HG03066 (cell line): Measurements from ENCODE around the gene POMGNT1.
A peak's percentile ranks its signal among the peaks of the same experiment; 100 is the strongest.

ENCODE experiments used
- ATAC-seq: cut with Tn5 transposase; IDR thresholded peaks from one replicate; pipeline ENCODE4 v1.9.1; 2021; ENCODE audit warnings: low read depth; ENCODE audit not compliant: unreplicated experiment

POMGNT1 gene

GRCh38 chr1:46184920-46185658 lies 13.1 kb downstream of the POMGNT1 start:
- ATAC-seq = no peak

GRCh38 chr1:46183926-46184557 lies 14.2 kb downstream of the POMGNT1 start:
- ATAC-seq = no peak

DNA sequence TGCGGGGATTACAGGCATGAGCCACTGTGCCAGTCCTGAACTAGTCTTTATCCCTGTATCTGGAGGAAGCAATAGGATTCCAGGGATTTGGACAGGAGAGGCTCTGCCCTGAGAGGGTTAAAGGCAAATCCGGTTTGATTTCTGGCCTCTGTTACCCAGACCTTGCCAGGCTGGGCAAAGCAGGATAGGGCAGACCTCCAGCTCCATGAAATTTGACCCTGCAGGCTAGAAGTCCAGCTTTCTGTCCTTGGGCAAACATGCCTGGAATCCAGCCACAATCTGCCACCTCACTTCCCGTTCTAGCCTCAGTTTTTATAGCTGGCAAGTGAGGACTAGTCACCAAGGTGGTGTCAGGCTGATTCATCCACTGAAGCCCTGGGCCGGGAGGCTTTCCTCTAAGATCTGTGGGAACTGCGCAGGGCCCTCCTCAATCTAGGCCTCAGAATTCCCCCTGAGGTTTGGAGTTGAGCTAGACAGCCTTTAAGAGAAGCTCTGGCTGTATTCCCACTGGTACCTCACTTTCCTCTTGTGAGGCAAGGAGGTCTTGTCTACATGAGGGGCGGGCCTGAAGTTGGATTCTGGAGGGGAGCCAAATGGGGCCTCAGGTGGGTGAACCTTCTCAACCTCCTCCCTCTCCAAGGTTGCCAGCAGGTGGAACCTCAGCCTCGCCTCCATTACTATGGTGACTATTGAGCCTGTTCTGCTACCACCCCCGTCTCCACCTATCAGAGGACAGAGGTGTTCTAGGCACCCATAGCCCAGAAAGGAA lies 15.0 kb downstream of the POMGNT1 start:
- no peak for ATAC-seq

DNA sequence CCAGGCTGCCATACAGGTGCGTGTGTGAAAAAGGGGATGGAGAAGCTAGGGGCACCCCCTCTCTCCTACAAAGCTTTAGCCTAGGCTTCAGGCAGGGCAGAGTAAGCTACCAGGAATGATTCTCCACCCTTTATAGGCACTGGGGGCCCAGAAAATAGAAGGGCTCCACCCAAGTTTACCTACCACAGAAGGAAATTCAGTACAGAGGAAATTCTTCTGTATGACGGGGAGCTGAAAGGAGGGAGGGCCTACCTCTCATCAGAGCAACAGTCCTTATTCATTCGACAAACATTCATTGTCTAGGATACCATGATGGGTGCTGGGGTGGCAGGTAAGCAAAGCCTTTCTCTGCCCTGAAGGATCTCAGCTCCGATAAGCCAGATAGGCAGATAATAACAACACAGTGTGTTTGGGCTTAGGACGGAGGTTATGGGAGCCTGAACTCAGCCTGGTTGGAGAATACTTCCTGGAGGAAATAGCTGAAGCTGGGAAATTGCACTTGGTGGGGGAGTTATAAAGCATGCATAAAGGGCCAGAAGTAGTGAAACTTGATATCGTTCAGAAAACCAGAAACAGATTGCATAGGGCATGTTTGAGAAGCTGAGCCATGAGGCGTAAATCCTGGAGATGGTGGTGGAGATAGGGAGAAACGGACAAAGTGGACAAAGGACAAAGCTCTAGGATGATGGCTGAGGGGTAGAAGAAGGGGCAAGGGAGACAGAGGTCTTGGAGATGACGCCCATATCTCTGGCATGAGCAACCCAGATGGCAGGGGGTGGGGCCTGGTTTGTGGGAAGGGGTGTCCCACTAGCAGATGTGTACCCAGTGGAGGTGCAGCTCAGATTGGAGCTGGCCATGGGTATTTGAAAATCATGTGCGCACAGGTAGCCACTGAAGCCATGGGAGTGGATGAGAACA lies 16.6 kb downstream of the POMGNT1 start:
- no peak for ATAC-seq

DNA sequence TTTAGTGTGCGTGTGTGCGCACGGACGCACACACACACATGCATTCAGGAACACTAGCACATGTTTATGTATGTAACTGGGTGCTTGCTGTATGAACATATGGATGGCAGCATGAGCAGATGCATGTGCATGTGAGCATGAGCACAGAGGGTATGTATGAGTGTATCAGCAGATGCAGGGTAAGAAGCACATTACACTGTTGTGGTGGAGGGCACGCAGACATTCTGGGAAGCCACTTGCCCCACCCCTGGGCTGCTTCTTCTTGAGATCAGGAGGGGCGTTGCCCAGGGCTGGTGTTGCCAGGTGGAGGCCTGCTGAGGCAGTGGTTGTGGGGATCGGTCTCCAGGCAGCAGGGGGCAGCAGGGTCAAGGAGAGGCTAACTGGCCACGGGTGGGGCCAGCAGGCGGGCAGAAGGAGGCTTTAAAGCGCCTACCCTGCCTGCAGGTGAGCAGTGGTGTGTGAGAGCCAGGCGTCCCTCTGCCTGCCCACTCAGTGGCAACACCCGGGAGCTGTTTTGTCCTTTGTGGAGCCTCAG lies 18.1 kb downstream of the POMGNT1 start:
- ATAC-seq = no peak

- ATAC-seq = peak; percentile 72
Observed at GRCh38 chr1:46179138-46180081, 18.8 kb downstream of the POMGNT1 start.

- ATAC-seq = no peak
Observed at GRCh38 chr1:46176211-46176865, 21.9 kb downstream of the POMGNT1 start, which contains the start of gene P3R3URF. P3R3URF (minus strand) TSS chr1:46176488; CDS start chr1:46176471, 17 bp downstream.

- no peak for ATAC-seq
Observed at GRCh38 chr1:46175243-46175642, 23.0 kb downstream of the POMGNT1 start.

DNA sequence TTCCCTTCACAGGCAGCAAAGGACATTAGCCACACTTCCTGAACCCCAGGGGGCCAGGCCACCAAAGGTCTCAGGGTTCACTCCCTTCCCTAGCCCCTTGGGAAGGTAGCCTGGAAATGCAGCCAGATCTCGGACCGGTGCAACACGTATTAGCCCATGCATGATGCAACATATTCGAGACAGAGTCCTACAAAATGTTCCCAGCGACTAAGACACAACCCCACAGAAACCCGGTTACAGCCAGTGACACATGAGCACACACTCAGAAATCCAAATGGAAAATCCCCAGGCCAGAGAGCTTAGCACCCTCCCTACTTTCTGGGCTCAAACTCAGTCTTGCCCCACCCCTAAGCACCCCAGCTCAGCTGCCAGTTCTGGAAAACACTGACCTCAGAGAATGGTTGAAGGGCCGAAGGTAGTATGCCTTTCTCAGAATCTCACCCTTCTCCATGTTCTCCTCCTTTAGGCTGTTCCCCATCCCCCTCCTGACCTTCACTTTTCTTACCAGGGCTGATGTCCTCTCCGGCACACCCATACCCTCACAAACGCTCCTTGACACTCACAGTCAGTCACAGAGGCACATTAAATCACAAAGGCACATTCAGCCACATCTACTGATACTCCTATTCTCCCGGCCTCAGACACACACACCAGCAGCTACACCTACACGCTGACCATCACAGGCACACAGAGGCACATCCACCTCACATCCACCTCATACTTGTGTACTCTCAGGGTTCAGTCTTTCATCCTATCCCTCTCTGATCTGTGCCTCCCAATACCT lies 23.6 kb downstream of the POMGNT1 start, which contains the start of gene TSPAN1:
Gene TSPAN1, plus strand, starts transcription at position 640 of the 784 bp plus-strand sequence. CDS start 6,021 bp downstream, outside the sequence.
- no peak for ATAC-seq

- ATAC-seq = no peak
Observed at GRCh38 chr1:46173361-46173856, 24.8 kb downstream of the POMGNT1 start.

GRCh38 chr1:46172321-46172720 lies 25.9 kb downstream of the POMGNT1 start:
- ATAC-seq = no peak

- ATAC-seq = no peak
Observed at GRCh38 chr1:46171871-46172270, 26.4 kb downstream of the POMGNT1 start.

GRCh38 chr1:46171351-46171750 lies 26.9 kb downstream of the POMGNT1 start:
- ATAC-seq = no peak

GRCh38 chr1:46169811-46170454 lies 28.3 kb downstream of the POMGNT1 start:
- ATAC-seq = no peak

GRCh38 chr1:46168477-46168876 lies 29.8 kb downstream of the POMGNT1 start:
- no peak for ATAC-seq

DNA sequence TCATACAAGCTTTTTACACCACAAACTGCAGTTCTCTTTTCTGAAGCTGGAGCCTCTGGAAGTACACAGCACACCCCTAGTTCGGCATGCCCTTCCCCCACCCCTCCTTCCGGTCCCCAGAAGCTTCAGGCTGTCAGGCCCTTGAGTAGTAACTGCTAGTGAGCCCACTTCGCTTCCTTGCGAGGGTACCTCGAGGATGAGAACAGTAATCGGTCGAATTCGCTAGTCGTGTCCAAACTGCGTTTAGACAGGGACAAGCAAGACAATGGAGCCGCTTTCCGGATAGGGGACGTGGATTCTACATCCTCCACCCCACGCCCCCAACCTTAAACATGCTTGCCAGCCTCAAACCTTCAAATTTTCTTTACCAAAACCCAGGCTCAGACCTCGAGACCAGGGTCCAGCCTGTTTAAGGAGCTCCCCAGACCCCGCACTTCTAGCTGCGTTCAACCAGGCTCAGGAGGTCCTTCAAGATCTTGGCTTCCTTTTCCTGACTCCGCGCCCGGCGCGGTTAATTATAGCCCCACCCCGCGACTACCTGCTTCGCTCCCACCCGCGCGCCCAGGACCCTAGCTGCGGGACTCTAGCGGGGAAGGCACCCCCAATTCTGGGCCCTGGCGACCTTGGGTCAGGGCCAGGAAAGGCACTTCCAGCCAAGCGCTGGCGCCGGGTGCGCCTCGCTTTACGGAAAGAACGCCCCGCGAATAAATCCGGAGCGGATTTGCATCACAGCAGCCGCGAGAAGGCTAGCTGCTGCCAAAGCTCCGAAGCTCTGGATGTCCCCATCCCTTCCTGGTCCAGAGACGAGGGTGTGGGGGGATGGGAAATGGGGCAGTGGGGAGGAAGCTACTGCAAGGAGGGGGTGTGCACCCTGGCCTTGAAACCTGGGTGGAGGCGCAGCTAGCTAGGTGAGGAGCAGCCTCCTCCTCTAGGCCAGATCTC lies 31.4 kb downstream of the POMGNT1 start:
- ATAC-seq = peak; percentile 70
